Neutrophil (primary cell): ENCODE results near the gene CHST9.

Experiments
- H3K27ac ChIP-seq: fragments of 200-600 bp; sonication (generic); 2 replicates; pipeline ENCODE4 v1.5.1; 2016; ENCODE audit warnings: mild to moderate bottlenecking, moderate library complexity
- H3K27me3 ChIP-seq: fragments of 200-600 bp; sonication (generic); 2 replicates; pipeline ENCODE4 v1.6.0; 2016; ENCODE audit warnings: mild to moderate bottlenecking
- H3K36me3 ChIP-seq: fragments of 200-600 bp; sonication (generic); 2 replicates; pipeline ENCODE4 v1.5.1; 2017
- H3K4me1 ChIP-seq, 2 experiments: fragments of 200-600 bp in 1 of 2; sonication (generic) in 1 of 2; 1 replicate in 1 of 2; 2 replicates in 1 of 2; pipeline versions ENCODE4 v1.5.1 to v1.6.1; 2013 to 2016; ENCODE audit warnings: low read depth in 1 of 2, low read length in 1 of 2, mild to moderate bottlenecking in 1 of 2, moderate library complexity in 1 of 2; ENCODE audit not compliant: control insufficient read depth in 1 of 2, insufficient read depth in 1 of 2
- H3K4me3 ChIP-seq, 2 experiments: fragments of 200-600 bp in 1 of 2; sonication (generic) in 1 of 2; 1 replicate in 1 of 2; 2 replicates in 1 of 2; pipeline ENCODE4 v1.5.1; 2013 to 2016; ENCODE audit warnings: low read depth in 1 of 2, low read length in 1 of 2, mild to moderate bottlenecking in 1 of 2, moderate library complexity in 1 of 2
- H3K9me3 ChIP-seq: fragments of 200-600 bp; sonication (generic); 2 replicates; pipeline ENCODE4 v1.5.1; 2016
- TF ChIP-seq, protein P1 (sequence below): fragments of 200-600 bp; sonication (generic); IDR thresholded peaks from 2 replicates; pipeline ENCODE4 v1.5.1; 2016; ENCODE audit warnings: antibody characterized with exemption

Gene CHST9

GRCh38 chr18:27042177-27042576 is 142.9 kb downstream of the CHST9 start:
- H3K36me3 ChIP-seq = no peaks in the 10 kb centered on the region
- no peak overlapping the region for H3K27ac ChIP-seq
- no peaks in the 10 kb centered on the region for H3K27me3 ChIP-seq
- TF ChIP-seq, protein P1, sequence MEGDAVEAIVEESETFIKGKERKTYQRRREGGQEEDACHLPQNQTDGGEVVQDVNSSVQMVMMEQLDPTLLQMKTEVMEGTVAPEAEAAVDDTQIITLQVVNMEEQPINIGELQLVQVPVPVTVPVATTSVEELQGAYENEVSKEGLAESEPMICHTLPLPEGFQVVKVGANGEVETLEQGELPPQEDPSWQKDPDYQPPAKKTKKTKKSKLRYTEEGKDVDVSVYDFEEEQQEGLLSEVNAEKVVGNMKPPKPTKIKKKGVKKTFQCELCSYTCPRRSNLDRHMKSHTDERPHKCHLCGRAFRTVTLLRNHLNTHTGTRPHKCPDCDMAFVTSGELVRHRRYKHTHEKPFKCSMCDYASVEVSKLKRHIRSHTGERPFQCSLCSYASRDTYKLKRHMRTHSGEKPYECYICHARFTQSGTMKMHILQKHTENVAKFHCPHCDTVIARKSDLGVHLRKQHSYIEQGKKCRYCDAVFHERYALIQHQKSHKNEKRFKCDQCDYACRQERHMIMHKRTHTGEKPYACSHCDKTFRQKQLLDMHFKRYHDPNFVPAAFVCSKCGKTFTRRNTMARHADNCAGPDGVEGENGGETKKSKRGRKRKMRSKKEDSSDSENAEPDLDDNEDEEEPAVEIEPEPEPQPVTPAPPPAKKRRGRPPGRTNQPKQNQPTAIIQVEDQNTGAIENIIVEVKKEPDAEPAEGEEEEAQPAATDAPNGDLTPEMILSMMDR = no peak
- H3K4me1 ChIP-seq = no peaks in the 10 kb centered on the region
- H3K4me3 ChIP-seq = no peak overlapping the region
- no peaks in the 10 kb centered on the region for H3K9me3 ChIP-seq

DNA sequence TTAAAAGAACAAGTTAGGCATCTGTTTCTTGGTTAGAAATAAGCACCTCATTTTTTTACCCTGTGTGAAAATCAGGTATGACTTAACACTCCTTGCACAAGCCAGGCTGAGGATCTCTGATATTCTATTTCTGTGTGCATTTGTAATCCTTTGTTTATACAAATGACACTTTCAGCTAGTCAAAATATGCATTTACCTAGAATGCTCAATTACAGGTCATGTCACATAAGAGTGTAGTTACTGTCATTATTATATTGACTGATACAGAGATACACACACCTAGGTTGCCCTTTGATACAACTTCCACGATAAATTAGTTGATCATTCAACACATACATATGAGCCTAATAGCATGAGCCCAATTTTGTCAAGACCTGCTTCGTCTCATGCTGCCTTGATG is 144.3 kb downstream of the CHST9 start:
- Histone ChIP-seq H3K27me3 (no peaks in the 10 kb centered on the region), H3K27ac (no peak overlapping the region), H3K9me3 (no peaks in the 10 kb centered on the region), H3K4me1 (no peaks in the 10 kb centered on the region), H3K4me3 (no peak overlapping the region), H3K36me3 (no peaks in the 10 kb centered on the region)
- TF ChIP-seq, protein P1 = no peak

DNA sequence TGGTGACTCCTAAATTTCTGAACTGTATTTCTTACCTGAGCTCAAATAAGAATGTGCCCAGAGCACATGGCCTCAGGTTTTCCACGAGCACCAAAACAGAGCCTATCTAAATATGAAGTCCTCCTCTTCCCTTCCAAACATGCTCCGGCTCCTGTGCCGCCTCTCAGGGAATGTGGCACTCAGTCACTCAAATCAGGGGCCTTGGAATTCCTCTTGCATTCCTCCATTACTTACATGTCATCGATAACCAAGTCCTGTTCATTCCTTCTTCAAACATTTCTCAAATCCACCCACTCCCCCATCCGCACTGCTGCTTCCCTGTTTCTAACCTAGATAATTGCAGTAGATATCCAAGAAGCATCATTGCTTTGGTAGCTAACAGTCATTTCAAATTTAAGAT is 151.4 kb downstream of the CHST9 start:
- Histone ChIP-seq H3K4me3 (no peak overlapping the region), H3K36me3 (no peaks in the 10 kb centered on the region), H3K4me1 (no peaks in the 10 kb centered on the region), H3K27ac (no peak overlapping the region), H3K9me3 (no peaks in the 10 kb centered on the region), H3K27me3 (no peaks in the 10 kb centered on the region)
- TF ChIP-seq, protein P1 = no peak

- no peaks in the 10 kb centered on the region for H3K4me1 ChIP-seq
- no peak overlapping the region for H3K4me3 ChIP-seq
- TF ChIP-seq, protein P1 = no peak
- H3K9me3 ChIP-seq = no peaks in the 10 kb centered on the region
- H3K36me3 ChIP-seq = no peaks in the 10 kb centered on the region
- H3K27ac ChIP-seq = no peak overlapping the region
- no peaks in the 10 kb centered on the region for H3K27me3 ChIP-seq
Observed at GRCh38 chr18:27030421-27030820, 154.7 kb downstream of the CHST9 start.

GRCh38 chr18:27022477-27022876 is 162.6 kb downstream of the CHST9 start:
- Histone ChIP-seq H3K9me3 (no peaks in the 10 kb centered on the region), H3K36me3 (no peaks in the 10 kb centered on the region), H3K27ac (no peak overlapping the region), H3K4me1 (no peaks in the 10 kb centered on the region), H3K4me3 (no peak overlapping the region), H3K27me3 (no peaks in the 10 kb centered on the region)
- TF ChIP-seq, protein P1 = no peak
